GM12878 (cell line): ENCODE results near the gene ARL2. TPM values are rescaled to one million over a fixed set of nuclear protein-coding genes. Genes with fewer than 3 reads are reported as not detected.

ENCODE experiments used
- ATF7 ChIP-seq: fragments of 450-650 bp; IDR thresholded peaks from 2 replicates; pipeline ENCODE4 v1.6.1; 2016; ENCODE audit warnings: low read depth, mild to moderate bottlenecking
- CBX5 ChIP-seq: sonication (generic); IDR thresholded peaks from 2 replicates; pipeline ENCODE4 v1.6.1; 2016; ENCODE audit warnings: low read depth, moderate library complexity, mild to moderate bottlenecking, inconsistent platforms
- EGR1 ChIP-seq, 2 experiments: IDR thresholded peaks; 1 replicate in 1 of 2; 2 replicates in 1 of 2; pipeline ENCODE4 v1.6.1; 2011 to 2012; ENCODE audit warnings: low read depth in 2 of 2, low read length in 2 of 2, borderline replicate concordance in 1 of 2, mild to moderate bottlenecking in 1 of 2, moderate library complexity in 1 of 2
- GATAD2B ChIP-seq: fragments of 450-650 bp; conservative IDR thresholded peaks from 2 replicates; pipeline ENCODE4 v1.6.1; 2017; ENCODE audit warnings: low read depth, mild to moderate bottlenecking, moderate library complexity
- HDGF ChIP-seq: fragments of 450-650 bp; IDR thresholded peaks from 2 replicates; pipeline ENCODE4 v1.6.1; 2016; ENCODE audit warnings: antibody characterized with exemption
- RAD21 ChIP-seq: IDR thresholded peaks from 2 replicates; pipeline ENCODE4 v1.6.1; 2011; ENCODE audit warnings: mild to moderate bottlenecking, low read depth, low read length, moderate library complexity; ENCODE audit not compliant: insufficient read depth
- RELA ChIP-seq: fragments of 450-650 bp; IDR thresholded peaks from 2 replicates; pipeline ENCODE4 v1.8.0; 2014; ENCODE audit warnings: borderline replicate concordance; ENCODE audit not compliant: partially characterized antibody
- SMARCA5 ChIP-seq: fragments of 450-650 bp; IDR thresholded peaks from 2 replicates; pipeline ENCODE4 v1.6.1; 2017; ENCODE audit warnings: mild to moderate bottlenecking
- YY1 ChIP-seq: IDR thresholded peaks from 2 replicates; pipeline ENCODE4 v1.6.1; 2011; ENCODE audit warnings: low read depth, mild to moderate bottlenecking, low read length
- ZNF207 ChIP-seq: fragments of 450-650 bp; IDR thresholded peaks from 2 replicates; pipeline ENCODE4 v1.6.1; 2014; ENCODE audit warnings: antibody characterized with exemption, mild to moderate bottlenecking, borderline replicate concordance
- polyA plus RNA-seq, 11 experiments: library from polyadenylated mRNA; depleted of rRNA in 4 of 11; unstranded in 6 of 11; stranded (reverse) in 5 of 11; fragments of >200 nt; fragmentation: Nextera tagmentation in 4 of 11; fragmentation: Illumina TruSeq in 1 of 11; extraction: Ambion mirVana in 4 of 11; extraction: Trizol in 1 of 11; gene quantifications; 1 replicate in 1 of 11; 2 replicates in 10 of 11; pipeline versions ENCODE4 v1.2.1 to v1.2.3, GENCODE V29; 2011 to 2016; ENCODE audit warnings: inconsistent platforms in 2 of 11, missing spikeins in 2 of 11, low read depth in 1 of 11
- total RNA-seq, 4 experiments: library from RNA; depleted of rRNA in 3 of 4; stranded (reverse); fragments of >200 nt in 3 of 4; fragmentation: Illumina TruSeq in 1 of 4; extraction: Trizol in 1 of 4; gene quantifications; 2 replicates each; pipeline versions ENCODE4 v1.2.1 to v1.2.3, GENCODE V29; 2013 to 2021
- TF ChIP-seq, protein P1 (sequence below): IDR thresholded peaks from 2 replicates; pipeline ENCODE4 v1.6.1; 2012; ENCODE audit warnings: low read length, inconsistent platforms
- TF ChIP-seq, protein P2 (sequence below): fragments of 450-650 bp; IDR thresholded peaks from 2 replicates; pipeline ENCODE4 v1.6.1; 2018; ENCODE audit warnings: borderline replicate concordance, mild to moderate bottlenecking; ENCODE audit not compliant: partially characterized antibody
- TF ChIP-seq, protein P3 (sequence below): fragments of 450-650 bp; IDR thresholded peaks from 2 replicates; pipeline ENCODE4 v1.6.1; 2017; ENCODE audit warnings: mild to moderate bottlenecking, moderate library complexity
- TF ChIP-seq, protein P4 (sequence below): fragments of 150-350 bp; IDR thresholded peaks from 2 replicates; pipeline ENCODE4 v1.6.1; 2016; ENCODE audit warnings: low read depth, low read length
- TF ChIP-seq, protein P5 (sequence below): fragments of 450-650 bp; IDR thresholded peaks from 2 replicates; pipeline ENCODE4 v1.6.1; 2016; ENCODE audit warnings: mild to moderate bottlenecking

ARL2 gene
- total and polyA plus RNA-seq, 10 of the 15 experiments (the other 5 are each of a cell fraction or from before 2014, with no cell fraction given) = 4.1 to 138 (median 73.4) TPM

DNA sequence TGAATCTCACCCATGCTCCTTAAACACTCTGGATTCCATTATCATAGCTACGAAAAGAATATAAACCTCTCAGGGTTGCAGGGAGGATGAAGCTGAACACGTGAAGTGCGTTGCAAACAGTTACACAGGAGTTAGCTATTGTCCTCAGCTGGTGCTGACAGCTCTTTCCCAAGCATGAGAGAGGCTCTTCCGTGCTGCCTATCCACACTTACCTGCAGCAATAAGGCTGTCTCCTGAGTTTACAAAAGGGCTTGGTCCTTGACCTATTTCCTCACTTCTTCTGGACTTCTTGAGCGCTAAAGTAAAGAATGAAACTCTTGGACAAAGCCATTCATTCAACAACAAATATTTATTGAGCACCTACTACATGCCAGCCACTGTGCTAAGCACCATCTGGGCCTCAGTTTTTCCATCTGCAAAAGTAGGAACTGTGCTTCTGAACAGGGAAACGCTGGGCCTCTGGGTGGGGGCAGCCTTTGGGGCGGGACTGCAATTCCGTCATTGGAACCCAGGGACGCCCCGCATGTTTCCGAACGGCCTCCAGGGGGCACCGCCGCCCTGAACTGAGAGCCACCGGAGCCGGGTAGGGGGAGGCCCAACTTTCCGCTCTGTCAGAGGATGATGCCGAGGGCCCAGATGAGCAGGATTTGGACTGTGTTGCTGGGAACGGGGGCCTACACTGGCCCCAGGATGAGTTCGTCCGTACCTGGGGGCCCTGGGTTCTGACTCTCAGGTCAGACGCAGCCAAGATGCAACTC, 651 bp upstream of the ARL2 start (continued):
- TF ChIP-seq, protein P1, sequence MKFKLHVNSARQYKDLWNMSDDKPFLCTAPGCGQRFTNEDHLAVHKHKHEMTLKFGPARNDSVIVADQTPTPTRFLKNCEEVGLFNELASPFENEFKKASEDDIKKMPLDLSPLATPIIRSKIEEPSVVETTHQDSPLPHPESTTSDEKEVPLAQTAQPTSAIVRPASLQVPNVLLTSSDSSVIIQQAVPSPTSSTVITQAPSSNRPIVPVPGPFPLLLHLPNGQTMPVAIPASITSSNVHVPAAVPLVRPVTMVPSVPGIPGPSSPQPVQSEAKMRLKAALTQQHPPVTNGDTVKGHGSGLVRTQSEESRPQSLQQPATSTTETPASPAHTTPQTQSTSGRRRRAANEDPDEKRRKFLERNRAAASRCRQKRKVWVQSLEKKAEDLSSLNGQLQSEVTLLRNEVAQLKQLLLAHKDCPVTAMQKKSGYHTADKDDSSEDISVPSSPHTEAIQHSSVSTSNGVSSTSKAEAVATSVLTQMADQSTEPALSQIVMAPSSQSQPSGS = no peak
- TF ChIP-seq RAD21 (peak; percentile 87), ZNF207 (peak; percentile 41; the same call in 1 of the 2 replicates), ATF7 (peak; percentile 69), RELA (peak; percentile 8), EGR1 (IDR thresholded peaks at IDR 0.05; ENCODE audit: borderline replicate concordance in 1 of 2, low read depth in 2 of 2, low read length in 2 of 2) (no peak), GATAD2B (no peak; the same call in 1 of the 2 replicates), SMARCA5 (peak; percentile 94), CBX5 (0 out of 2 replicates have a peak, but pooled peaks have one; percentile 20), YY1 (0 out of 2 replicates have a peak, but pooled peaks have one; percentile 49), HDGF (0 out of 2 replicates have a peak, but pooled peaks have one; percentile 57)
- TF ChIP-seq, protein P2, sequence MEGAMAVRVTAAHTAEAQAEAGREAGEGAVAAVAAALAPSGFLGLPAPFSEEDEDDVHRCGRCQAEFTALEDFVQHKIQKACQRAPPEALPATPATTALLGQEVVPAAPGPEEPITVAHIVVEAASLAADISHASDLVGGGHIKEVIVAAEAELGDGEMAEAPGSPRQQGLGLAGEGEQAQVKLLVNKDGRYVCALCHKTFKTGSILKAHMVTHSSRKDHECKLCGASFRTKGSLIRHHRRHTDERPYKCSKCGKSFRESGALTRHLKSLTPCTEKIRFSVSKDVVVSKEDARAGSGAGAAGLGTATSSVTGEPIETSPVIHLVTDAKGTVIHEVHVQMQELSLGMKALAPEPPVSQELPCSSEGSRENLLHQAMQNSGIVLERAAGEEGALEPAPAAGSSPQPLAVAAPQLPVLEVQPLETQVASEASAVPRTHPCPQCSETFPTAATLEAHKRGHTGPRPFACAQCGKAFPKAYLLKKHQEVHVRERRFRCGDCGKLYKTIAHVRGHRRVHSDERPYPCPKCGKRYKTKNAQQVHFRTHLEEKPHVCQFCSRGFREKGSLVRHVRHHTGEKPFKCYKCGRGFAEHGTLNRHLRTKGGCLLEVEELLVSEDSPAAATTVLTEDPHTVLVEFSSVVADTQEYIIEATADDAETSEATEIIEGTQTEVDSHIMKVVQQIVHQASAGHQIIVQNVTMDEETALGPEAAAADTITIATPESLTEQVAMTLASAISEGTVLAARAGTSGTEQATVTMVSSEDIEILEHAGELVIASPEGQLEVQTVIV = no peak
- TF ChIP-seq, protein P3, sequence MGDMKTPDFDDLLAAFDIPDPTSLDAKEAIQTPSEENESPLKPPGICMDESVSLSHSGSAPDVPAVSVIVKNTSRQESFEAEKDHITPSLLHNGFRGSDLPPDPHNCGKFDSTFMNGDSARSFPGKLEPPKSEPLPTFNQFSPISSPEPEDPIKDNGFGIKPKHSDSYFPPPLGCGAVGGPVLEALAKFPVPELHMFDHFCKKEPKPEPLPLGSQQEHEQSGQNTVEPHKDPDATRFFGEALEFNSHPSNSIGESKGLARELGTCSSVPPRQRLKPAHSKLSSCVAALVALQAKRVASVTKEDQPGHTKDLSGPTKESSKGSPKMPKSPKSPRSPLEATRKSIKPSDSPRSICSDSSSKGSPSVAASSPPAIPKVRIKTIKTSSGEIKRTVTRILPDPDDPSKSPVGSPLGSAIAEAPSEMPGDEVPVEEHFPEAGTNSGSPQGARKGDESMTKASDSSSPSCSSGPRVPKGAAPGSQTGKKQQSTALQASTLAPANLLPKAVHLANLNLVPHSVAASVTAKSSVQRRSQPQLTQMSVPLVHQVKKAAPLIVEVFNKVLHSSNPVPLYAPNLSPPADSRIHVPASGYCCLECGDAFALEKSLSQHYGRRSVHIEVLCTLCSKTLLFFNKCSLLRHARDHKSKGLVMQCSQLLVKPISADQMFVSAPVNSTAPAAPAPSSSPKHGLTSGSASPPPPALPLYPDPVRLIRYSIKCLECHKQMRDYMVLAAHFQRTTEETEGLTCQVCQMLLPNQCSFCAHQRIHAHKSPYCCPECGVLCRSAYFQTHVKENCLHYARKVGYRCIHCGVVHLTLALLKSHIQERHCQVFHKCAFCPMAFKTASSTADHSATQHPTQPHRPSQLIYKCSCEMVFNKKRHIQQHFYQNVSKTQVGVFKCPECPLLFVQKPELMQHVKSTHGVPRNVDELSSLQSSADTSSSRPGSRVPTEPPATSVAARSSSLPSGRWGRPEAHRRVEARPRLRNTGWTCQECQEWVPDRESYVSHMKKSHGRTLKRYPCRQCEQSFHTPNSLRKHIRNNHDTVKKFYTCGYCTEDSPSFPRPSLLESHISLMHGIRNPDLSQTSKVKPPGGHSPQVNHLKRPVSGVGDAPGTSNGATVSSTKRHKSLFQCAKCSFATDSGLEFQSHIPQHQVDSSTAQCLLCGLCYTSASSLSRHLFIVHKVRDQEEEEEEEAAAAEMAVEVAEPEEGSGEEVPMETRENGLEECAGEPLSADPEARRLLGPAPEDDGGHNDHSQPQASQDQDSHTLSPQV = 0 out of 2 replicates have a peak, but pooled peaks have one; percentile 29
- TF ChIP-seq, protein P4, sequence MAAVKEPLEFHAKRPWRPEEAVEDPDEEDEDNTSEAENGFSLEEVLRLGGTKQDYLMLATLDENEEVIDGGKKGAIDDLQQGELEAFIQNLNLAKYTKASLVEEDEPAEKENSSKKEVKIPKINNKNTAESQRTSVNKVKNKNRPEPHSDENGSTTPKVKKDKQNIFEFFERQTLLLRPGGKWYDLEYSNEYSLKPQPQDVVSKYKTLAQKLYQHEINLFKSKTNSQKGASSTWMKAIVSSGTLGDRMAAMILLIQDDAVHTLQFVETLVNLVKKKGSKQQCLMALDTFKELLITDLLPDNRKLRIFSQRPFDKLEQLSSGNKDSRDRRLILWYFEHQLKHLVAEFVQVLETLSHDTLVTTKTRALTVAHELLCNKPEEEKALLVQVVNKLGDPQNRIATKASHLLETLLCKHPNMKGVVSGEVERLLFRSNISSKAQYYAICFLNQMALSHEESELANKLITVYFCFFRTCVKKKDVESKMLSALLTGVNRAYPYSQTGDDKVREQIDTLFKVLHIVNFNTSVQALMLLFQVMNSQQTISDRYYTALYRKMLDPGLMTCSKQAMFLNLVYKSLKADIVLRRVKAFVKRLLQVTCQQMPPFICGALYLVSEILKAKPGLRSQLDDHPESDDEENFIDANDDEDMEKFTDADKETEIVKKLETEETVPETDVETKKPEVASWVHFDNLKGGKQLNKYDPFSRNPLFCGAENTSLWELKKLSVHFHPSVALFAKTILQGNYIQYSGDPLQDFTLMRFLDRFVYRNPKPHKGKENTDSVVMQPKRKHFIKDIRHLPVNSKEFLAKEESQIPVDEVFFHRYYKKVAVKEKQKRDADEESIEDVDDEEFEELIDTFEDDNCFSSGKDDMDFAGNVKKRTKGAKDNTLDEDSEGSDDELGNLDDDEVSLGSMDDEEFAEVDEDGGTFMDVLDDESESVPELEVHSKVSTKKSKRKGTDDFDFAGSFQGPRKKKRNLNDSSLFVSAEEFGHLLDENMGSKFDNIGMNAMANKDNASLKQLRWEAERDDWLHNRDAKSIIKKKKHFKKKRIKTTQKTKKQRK = no peak
- TF ChIP-seq, protein P5, sequence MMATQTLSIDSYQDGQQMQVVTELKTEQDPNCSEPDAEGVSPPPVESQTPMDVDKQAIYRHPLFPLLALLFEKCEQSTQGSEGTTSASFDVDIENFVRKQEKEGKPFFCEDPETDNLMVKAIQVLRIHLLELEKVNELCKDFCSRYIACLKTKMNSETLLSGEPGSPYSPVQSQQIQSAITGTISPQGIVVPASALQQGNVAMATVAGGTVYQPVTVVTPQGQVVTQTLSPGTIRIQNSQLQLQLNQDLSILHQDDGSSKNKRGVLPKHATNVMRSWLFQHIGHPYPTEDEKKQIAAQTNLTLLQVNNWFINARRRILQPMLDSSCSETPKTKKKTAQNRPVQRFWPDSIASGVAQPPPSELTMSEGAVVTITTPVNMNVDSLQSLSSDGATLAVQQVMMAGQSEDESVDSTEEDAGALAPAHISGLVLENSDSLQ = peak; percentile 60; the same call in 1 of the 2 replicates
